ENCODE data around the gene TOM1L2.
"Not testable (repeated sequence)": the region's sequence is repeated elsewhere in the genome, so short reads cannot be mapped to it uniquely, and the experiment has no call there.

The TOM1L2 gene

GRCh38 chr17:17816831-17817551 is 155.2 kb downstream of the TOM1L2 start:
- no peak for DNase-seq

- DNase-seq = no peak
These were observed 155.9 kb downstream of the TOM1L2 start for GRCh38 chr17:17816240-17816814.

- no peak for DNase-seq
These were observed 156.6 kb downstream of the TOM1L2 start for GRCh38 chr17:17815436-17816200.

- no peak for DNase-seq
These were observed 157.2 kb downstream of the TOM1L2 start for GRCh38 chr17:17815062-17815406.

- no peak for DNase-seq
These were observed 157.8 kb downstream of the TOM1L2 start for GRCh38 chr17:17814162-17815061.

- DNase-seq = no peak
These were observed 158.5 kb downstream of the TOM1L2 start for GRCh38 chr17:17813725-17814095.

DNA sequence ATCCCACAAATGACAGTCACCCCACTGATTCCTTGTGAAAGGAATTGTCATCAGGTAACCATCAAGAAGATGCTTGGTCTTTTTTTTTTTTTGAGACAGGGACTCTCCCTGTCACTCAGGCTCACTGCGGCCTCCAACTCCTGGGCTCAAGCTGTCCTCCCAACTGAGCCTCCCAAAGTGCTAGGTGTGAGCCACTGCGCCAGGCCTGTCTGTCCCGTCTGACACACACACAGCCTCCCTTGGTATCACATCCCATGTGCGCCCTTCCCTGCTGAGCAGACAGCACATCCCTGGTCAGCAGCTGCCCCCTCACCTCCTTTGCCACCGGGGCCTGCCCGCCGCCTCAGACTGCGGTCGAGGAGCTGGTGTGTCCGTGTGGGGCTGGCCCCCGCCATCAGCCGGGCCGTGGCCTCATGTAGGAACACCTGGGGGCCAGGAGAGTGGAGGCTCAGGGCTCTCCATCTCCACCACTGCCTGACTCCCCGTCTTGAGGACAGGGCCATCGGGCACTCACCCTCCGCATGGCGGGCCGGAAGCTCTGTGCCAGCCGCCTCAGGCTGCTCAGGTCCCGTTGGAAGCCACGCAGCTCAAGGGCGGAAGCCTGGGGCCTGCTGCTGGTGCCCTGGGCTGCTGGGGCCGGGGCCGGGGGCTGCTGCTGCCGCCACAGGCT is 159.0 kb downstream of the TOM1L2 start:
- no peak for DNase-seq

- peak; percentile 84 for DNase-seq
These were observed 159.8 kb downstream of the TOM1L2 start for GRCh38 chr17:17812211-17813054.

GRCh38 chr17:17811381-17812210 is 160.6 kb downstream of the TOM1L2 start:
- peak; percentile 64 for DNase-seq

DNA sequence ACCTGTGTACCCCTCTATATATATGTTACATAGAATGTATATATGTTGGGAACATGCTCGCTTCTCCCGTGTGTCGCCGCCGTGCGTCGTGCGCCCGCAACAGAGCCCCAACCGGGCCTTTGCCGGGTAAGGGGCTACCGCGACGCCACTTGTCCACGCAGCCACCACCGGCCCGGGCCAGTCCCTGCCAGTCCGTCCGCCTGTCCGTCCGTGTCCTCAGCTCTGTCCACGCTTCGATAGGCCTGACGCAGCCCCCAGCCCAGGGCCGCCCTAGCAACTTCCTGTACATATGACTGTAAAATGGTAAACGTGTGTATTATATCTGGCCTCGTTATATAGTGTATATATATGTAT is 161.3 kb downstream of the TOM1L2 start:
- DNase-seq = no peak

DNA sequence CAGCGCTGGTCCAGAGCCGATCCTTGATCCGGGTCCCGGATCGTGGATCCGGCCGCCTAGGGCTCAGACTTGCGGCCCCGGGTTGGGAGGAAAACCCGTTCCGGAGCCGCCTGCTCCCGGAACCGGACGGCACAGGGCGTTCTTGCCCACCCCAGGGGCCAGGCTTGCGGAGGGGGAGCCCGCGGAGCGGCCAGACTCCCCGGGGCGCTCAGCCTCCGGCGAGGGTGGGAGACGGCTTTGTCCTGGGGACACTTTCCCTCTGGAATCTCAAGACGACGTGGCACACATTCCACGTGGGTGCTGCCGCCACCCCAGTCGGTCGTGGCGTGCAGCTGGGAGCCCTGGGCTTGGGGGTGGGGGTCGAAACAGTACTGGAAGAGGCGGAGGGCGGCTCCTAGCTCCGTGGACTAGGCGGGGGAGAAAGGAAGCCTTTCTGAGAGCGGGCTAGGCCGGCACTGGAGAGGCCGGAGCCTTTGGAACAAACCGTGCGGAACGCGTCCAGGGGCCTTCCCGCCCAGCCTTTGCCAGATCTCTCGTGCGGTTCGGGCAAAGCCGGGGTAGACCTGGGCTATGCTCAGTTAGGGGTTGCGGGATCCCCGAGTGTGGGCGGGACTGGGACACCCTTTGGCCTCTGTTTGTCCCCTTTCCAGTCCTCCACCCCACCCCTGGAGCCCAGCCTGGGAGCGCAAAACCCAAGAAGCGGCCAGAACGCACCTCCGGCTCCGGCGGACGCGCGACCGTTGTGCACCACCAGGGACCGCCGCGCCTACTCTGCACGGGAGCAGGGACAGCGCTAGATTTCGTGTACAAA is 161.9 kb downstream of the TOM1L2 start:
- DNase-seq = peak; percentile 87

GRCh38 chr17:17809531-17810083 is 162.6 kb downstream of the TOM1L2 start:
- no peak for DNase-seq

- DNase-seq = no peak
These were observed 163.3 kb downstream of the TOM1L2 start for GRCh38 chr17:17808706-17809432.

DNA sequence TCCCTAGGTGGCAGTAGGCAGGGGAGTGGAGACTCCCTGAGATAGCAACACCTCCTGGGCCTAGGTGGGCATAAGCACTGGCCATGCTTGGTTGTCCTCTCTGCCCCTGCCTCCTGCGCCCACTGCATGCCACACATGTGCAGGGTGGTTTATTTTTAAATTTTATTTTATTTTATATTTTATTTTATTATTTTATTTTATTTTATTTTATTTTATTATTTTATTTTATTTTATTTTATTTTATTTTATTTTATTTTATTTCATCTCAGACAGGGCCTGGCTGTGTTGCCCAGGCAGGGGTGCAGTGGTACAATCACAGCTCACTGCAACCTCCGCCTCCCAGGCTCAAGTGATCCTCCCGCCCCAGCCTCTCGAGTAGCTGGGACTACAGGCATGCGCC is 164.0 kb downstream of the TOM1L2 start:
- DNase-seq = not testable (repeated sequence)

- DNase-seq = no peak
These were observed 164.8 kb downstream of the TOM1L2 start for GRCh38 chr17:17807440-17807839.

- no peak for DNase-seq
These were observed 165.5 kb downstream of the TOM1L2 start for GRCh38 chr17:17806611-17807274.

GRCh38 chr17:17806035-17806434 is 166.2 kb downstream of the TOM1L2 start:
- no peak for DNase-seq

GRCh38 chr17:17805575-17805974 is 166.6 kb downstream of the TOM1L2 start:
- DNase-seq = no peak

Data from right kidney (tissue), 1 donor.